HepG2 (cell line): Measurements from ENCODE around the gene PKD1L1. TPM values are rescaled to one million over a fixed set of nuclear protein-coding genes. Genes with fewer than 3 reads are reported as not detected.
A peak's percentile ranks its signal among the peaks of the same experiment; 100 is the strongest.

Experiments used
- CBFB ChIP-seq: sonication (generic); formaldehyde crosslinking; IDR thresholded peaks from 2 replicates; pipeline ENCODE4 v1.4.0; 2020; ENCODE audit warnings: missing genetic modification reagents
- CSRNP1 ChIP-seq: sonication (generic); formaldehyde crosslinking; IDR thresholded peaks from 2 replicates; pipeline ENCODE4 v1.8.1; 2023; ENCODE audit warnings: mild to moderate bottlenecking, missing genetic modification reagents
- DBP ChIP-seq: sonication (generic); formaldehyde crosslinking; IDR thresholded peaks from 2 replicates; pipeline ENCODE4 v1.4.0; 2020; ENCODE audit warnings: missing genetic modification reagents; ENCODE audit errors: not compliant biosample characterization
- DPF2 ChIP-seq: sonication (generic); formaldehyde crosslinking; IDR thresholded peaks from 2 replicates; pipeline ENCODE4 v1.4.0; 2020; ENCODE audit warnings: mild to moderate bottlenecking, low read depth, missing genetic modification reagents, borderline replicate concordance
- ESRRA ChIP-seq: sonication (generic); formaldehyde crosslinking; IDR thresholded peaks from 2 replicates; pipeline ENCODE4 v1.5.1; 2020; ENCODE audit warnings: mild to moderate bottlenecking, low read depth, missing genetic modification reagents
- EZH2 ChIP-seq: conservative IDR thresholded peaks from 2 replicates; pipeline ENCODE4 v1.6.1; 2012; ENCODE audit warnings: mild to moderate bottlenecking, low read depth, low read length, moderate library complexity
- FOXK2 ChIP-seq: fragments of 450-650 bp; IDR thresholded peaks from 2 replicates; pipeline ENCODE4 v1.6.1; 2016
- HOXA3 ChIP-seq: sonication (generic); formaldehyde crosslinking; IDR thresholded peaks from 2 replicates; pipeline ENCODE4 v1.5.0; 2020; ENCODE audit warnings: missing genetic modification reagents
- MXD3 ChIP-seq: IDR thresholded peaks from 2 replicates; pipeline ENCODE4 v1.6.1; 2016; ENCODE audit warnings: mild to moderate bottlenecking, missing biosample characterization, missing genetic modification reagents
- MXI1 ChIP-seq: IDR thresholded peaks from 3 replicates; pipeline ENCODE4 v1.6.1; 2012; ENCODE audit warnings: low read depth, low read length, inconsistent platforms, borderline replicate concordance
- MYC ChIP-seq: sonication (generic); formaldehyde crosslinking; IDR thresholded peaks from 2 replicates; pipeline ENCODE4 v1.9.0; 2021; ENCODE audit warnings: missing genetic modification reagents, borderline replicate concordance
- NFRKB ChIP-seq: fragments of 450-650 bp; IDR thresholded peaks from 2 replicates; pipeline ENCODE4 v1.6.1; 2017
- POLR2AphosphoS2 ChIP-seq: IDR thresholded peaks from 2 replicates; pipeline ENCODE4 v1.6.1; 2011; ENCODE audit warnings: low read depth, low read length, improper control_type of control experiment
- PRDM15 ChIP-seq: sonication (generic); formaldehyde crosslinking; IDR thresholded peaks from 2 replicates; pipeline ENCODE4 v1.4.0; 2020; ENCODE audit warnings: missing genetic modification reagents
- SKI ChIP-seq: fragments of 450-650 bp; IDR thresholded peaks from one replicate; pipeline ENCODE4 v1.6.1; 2018; ENCODE audit warnings: mild to moderate bottlenecking; ENCODE audit not compliant: partially characterized antibody
- SP4 ChIP-seq: sonication (generic); formaldehyde crosslinking; IDR thresholded peaks from 2 replicates; pipeline ENCODE4 v1.8.1; 2023; ENCODE audit warnings: mild to moderate bottlenecking, missing genetic modification reagents
- ZIK1 ChIP-seq: sonication (generic); formaldehyde crosslinking; IDR thresholded peaks from 2 replicates; pipeline ENCODE4 v1.5.0; 2020; ENCODE audit warnings: mild to moderate bottlenecking, low read depth, missing genetic modification reagents, borderline replicate concordance
- ZNF598 ChIP-seq: sonication (generic); formaldehyde crosslinking; IDR thresholded peaks from 2 replicates; pipeline ENCODE4 v1.5.1; 2020; ENCODE audit warnings: mild to moderate bottlenecking, missing genetic modification reagents, borderline replicate concordance
- ZNF605 ChIP-seq: sonication (generic); formaldehyde crosslinking; IDR thresholded peaks from 2 replicates; pipeline ENCODE4 v1.8.0; 2022; ENCODE audit warnings: mild to moderate bottlenecking, missing genetic modification reagents
- ZNF704 ChIP-seq: sonication (generic); formaldehyde crosslinking; IDR thresholded peaks from 2 replicates; pipeline ENCODE4 v1.8.1; 2023; ENCODE audit warnings: mild to moderate bottlenecking, inconsistent platforms, moderate library complexity, missing genetic modification reagents, borderline replicate concordance
- ZNF772 ChIP-seq: sonication (generic); formaldehyde crosslinking; IDR thresholded peaks from 2 replicates; pipeline ENCODE4 v1.5.0; 2020; ENCODE audit warnings: mild to moderate bottlenecking, missing genetic modification reagents
- ZNF775 ChIP-seq: sonication (generic); formaldehyde crosslinking; IDR thresholded peaks from 2 replicates; pipeline ENCODE4 v1.4.0; 2020; ENCODE audit warnings: missing genetic modification reagents, mild to moderate bottlenecking, moderate library complexity, borderline replicate concordance
- ZSCAN31 ChIP-seq: sonication (generic); formaldehyde crosslinking; IDR thresholded peaks from 2 replicates; pipeline ENCODE4 v1.5.0; 2020; ENCODE audit warnings: low read depth, mild to moderate bottlenecking, missing genetic modification reagents
- polyA plus RNA-seq, 8 experiments: library from polyadenylated mRNA; depleted of rRNA in 3 of 8; stranded (reverse) in 7 of 8; unstranded in 1 of 8; fragments of >200 nt; fragmentation: Illumina TruSeq in 4 of 8; extraction: Trizol in 4 of 8; gene quantifications; 2 replicates each; pipeline versions ENCODE4 v1.2.1 to v1.2.3, GENCODE V29; 2011 to 2016; ENCODE audit warnings: low read depth in 4 of 8, missing spikeins in 1 of 8, mixed read lengths in 1 of 8; ENCODE audit not compliant: insufficient read depth in 1 of 8
- total RNA-seq, 5 experiments: library from RNA; depleted of rRNA; stranded (reverse); fragments of >200 nt; fragmentation: Illumina TruSeq; extraction: Trizol; gene quantifications; 2 replicates each; pipeline ENCODE4 v1.2.3, GENCODE V29; 2016; ENCODE audit warnings: low read depth in 1 of 5

Gene PKD1L1
- total and polyA plus RNA-seq, 2 of the 13 experiments (the other 11 are each of a cell fraction or from before 2014, with no cell fraction given), result 0.01 TPM; not detected in 1

GRCh38 chr7:47991741-47992311 is 43.6 kb upstream of the PKD1L1 start (continued):
- TF ChIP-seq PRDM15 (CRISPR knock-in tag) (no peak), ZIK1 (CRISPR knock-in tag) (no peak), MXI1 (peak; percentile 33; the same call in 1 of the 3 replicates), DBP (CRISPR knock-in tag) (no peak), SP4 (CRISPR knock-in tag) (0 out of 2 replicates have a peak, but pooled peaks have one; percentile 23), ZNF772 (peak; percentile 63; the same call in 1 of the 2 replicates), EZH2 (no peak), ZNF775 (no peak), MXD3 (CRISPR knock-in tag) (peak; percentile 61; the same call in 1 of the 2 replicates), ZNF598 (peak; percentile 61; the same call in 1 of the 2 replicates), ZNF704 (CRISPR knock-in tag) (no peak), CSRNP1 (CRISPR knock-in tag) (no peak), ESRRA (CRISPR knock-in tag) (peak; percentile 34; the same call in 1 of the 2 replicates), ZSCAN31 (CRISPR knock-in tag) (peak; percentile 58; the same call in 1 of the 2 replicates), MYC (CRISPR knock-in tag) (peak; percentile 49; the same call in 1 of the 2 replicates), HOXA3 (peak; percentile 63), NFRKB (no peak), SKI (no peak), POLR2AphosphoS2 (no peak), DPF2 (CRISPR knock-in tag) (no peak), ZNF605 (CRISPR knock-in tag) (0 out of 2 replicates have a peak, but pooled peaks have one; percentile 38), CBFB (CRISPR knock-in tag) (no peak), FOXK2 (no peak)
